NCI-H2196 treated with DMSO at 0.1 percent for 48 hours (cell line): ENCODE measurements around the gene SCG5.

Source experiments
- DNase-seq: peaks from one replicate; lab custom pipeline; 2025; ENCODE audit not compliant: unreplicated experiment; lab: John Stamatoyannopoulos, UW

SCG5 gene

GRCh38 chr15:32721596-32721995 lies 80.1 kb downstream of the SCG5 start:
- no peak for DNase-seq

- no peak for DNase-seq
These were observed 80.6 kb downstream of the SCG5 start for GRCh38 chr15:32722136-32722535.

GRCh38 chr15:32723171-32723948 lies 81.8 kb downstream of the SCG5 start:
- no peak for DNase-seq

GRCh38 chr15:32729700-32730395 lies 88.3 kb downstream of the SCG5 start:
- no peak for DNase-seq

GRCh38 chr15:32730677-32731654 lies 89.5 kb downstream of the SCG5 start:
- DNase-seq, result no peak

GRCh38 chr15:32732574-32733157 lies 91.2 kb downstream of the SCG5 start:
- no peak for DNase-seq

- DNase-seq, result no peak
These were observed 91.8 kb downstream of the SCG5 start for GRCh38 chr15:32733281-32733680.

GRCh38 chr15:32735989-32736700 lies 94.6 kb downstream of the SCG5 start:
- DNase-seq, result no peak

- DNase-seq, result no peak
These were observed 95.2 kb downstream of the SCG5 start for GRCh38 chr15:32736701-32737061.

GRCh38 chr15:32737304-32737703 lies 95.8 kb downstream of the SCG5 start:
- DNase-seq, result no peak

- no peak for DNase-seq
These were observed 97.2 kb downstream of the SCG5 start for GRCh38 chr15:32738666-32739065.

GRCh38 chr15:32739522-32740063 lies 98.1 kb downstream of the SCG5 start:
- DNase-seq, result no peak

- DNase-seq, result no peak
These were observed 102.1 kb downstream of the SCG5 start for GRCh38 chr15:32743411-32744140.

GRCh38 chr15:32746116-32746857 lies 104.8 kb downstream of the SCG5 start:
- no peak for DNase-seq
